ENCODE results near the gene DNAH6. TPM values are rescaled to one million over a fixed set of nuclear protein-coding genes. Genes with fewer than 3 reads are reported as not detected.

DNAH6 gene
- total and polyA plus RNA-seq, 2 of the 8 experiments (the other 6 are each of a cell fraction or from before 2014, with no cell fraction given) = 0.06 to 0.43 TPM

DNA sequence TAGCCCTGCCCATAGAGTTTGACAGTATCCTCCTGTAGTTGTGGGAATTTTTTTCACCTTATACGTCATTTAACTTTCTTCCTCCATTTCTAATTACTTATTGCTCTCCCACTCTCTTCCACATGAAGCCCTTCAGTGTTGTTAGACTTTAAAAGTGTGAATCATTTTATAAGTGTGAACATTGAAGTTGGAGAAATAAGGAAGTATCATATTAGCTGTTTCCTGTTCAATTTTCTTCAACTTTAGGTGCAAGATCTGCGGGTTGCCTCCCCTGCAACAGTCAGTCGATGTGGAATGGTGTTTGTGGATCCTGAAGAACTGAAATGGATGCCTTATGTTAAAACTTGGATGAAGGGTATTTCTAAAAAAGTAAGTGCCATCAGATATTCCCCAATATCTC lies 138.1 kb downstream of the DNAH6 start:
- no peak overlapping the region for H3K4me3 ChIP-seq (ENCODE audit: extremely low read depth in 1 of 4, insufficient read depth in 2 of 4, low read depth in 3 of 4, low read length in 4 of 4)

More for the DNA sequence above, 138.1 kb downstream of the DNAH6 start:
- Histone ChIP-seq H2AK5ac (ENCODE audit: low read depth, low read length) (no peak overlapping the region), H3K79me2 (ENCODE audit: control insufficient read depth in 1 of 2, insufficient read depth in 2 of 2, low read length in 2 of 2) (no peaks in the 10 kb centered on the region), H3K4me1 (replicated peaks in 1 of 4; ENCODE audit: control insufficient read depth in 3 of 4, insufficient read depth in 4 of 4, low read length in 3 of 4) (no peaks in the 10 kb centered on the region), H4K8ac (ENCODE audit: extremely low read depth, insufficient read depth, low read length) (no peak overlapping the region), H3K9me3 (ENCODE audit: insufficient read depth in 2 of 2, low read depth in 1 of 2, low read length in 1 of 2) (no peaks in the 10 kb centered on the region), H3K56ac (replicated peaks; ENCODE audit: insufficient read length, low read depth, low read length) (no peak overlapping the region), H3K18ac (ENCODE audit: extremely low read depth, low read length) (no peak overlapping the region), H4K20me1 (replicated peaks in 1 of 2; ENCODE audit: control insufficient read depth in 1 of 2, insufficient read depth in 2 of 2, low read length in 2 of 2) (no peaks in the 10 kb centered on the region), H2BK120ac (replicated peaks; ENCODE audit: low read depth, low read length) (no peak overlapping the region), H3K27me3 (replicated peaks in 1 of 4; ENCODE audit: control insufficient read depth in 3 of 4, extremely low read depth in 1 of 4, insufficient read depth in 3 of 4, low read length in 3 of 4) (no peaks in the 10 kb centered on the region), H3K4me2 (ENCODE audit: insufficient read depth in 1 of 2, low read depth in 2 of 2, low read length in 2 of 2) (no peak overlapping the region), H3K23me2 (ENCODE audit: low read depth, low read length) (no peaks in the 10 kb centered on the region), H3K4ac (replicated peaks; ENCODE audit: insufficient read length, low read depth, low read length) (no peak overlapping the region), H4K5ac (ENCODE audit: insufficient read length, low read depth, low read length) (no peak overlapping the region), H4K91ac (replicated peaks; ENCODE audit: insufficient read length, low read length) (no peak overlapping the region), H3K23ac (ENCODE audit: insufficient read length) (no peak overlapping the region), H3K14ac (ENCODE audit: insufficient read length) (no peak overlapping the region), H3K79me1 (ENCODE audit: low read depth, low read length) (no peaks in the 10 kb centered on the region), H3K27ac (ENCODE audit: low read depth, low read length) (no peak overlapping the region), H2BK20ac (ENCODE audit: low read length) (no peak overlapping the region), H2BK5ac (ENCODE audit: low read depth, low read length) (no peak overlapping the region), H3K36me3 (ENCODE audit: control insufficient read depth in 2 of 4, insufficient read depth in 4 of 4, low read length in 3 of 4) (no peaks in the 10 kb centered on the region), H2BK15ac (ENCODE audit: low read length) (no peak overlapping the region), H2BK12ac (ENCODE audit: low read depth, low read length) (no peak overlapping the region), H2AFZ (ENCODE audit: low read length) (no peak overlapping the region), H3K9ac (replicated peaks in 1 of 4; ENCODE audit: extremely low read depth in 1 of 4, low read depth in 3 of 4, low read length in 3 of 4) (no peak overlapping the region)
- FAIRE-seq (no peak), DNase-seq (ENCODE audit: low read depth in 1 of 2, low spot score in 2 of 2) (no peak)
- TF ChIP-seq HDAC2 (IDR thresholded peaks at IDR 0.05; ENCODE audit: borderline replicate concordance in 1 of 2, low read depth in 2 of 2, low read length in 2 of 2) (no peak), HDAC6 (IDR thresholded peaks at IDR 0.05; ENCODE audit: low read depth, low read length) (no peak), GABPA (IDR thresholded peaks at IDR 0.05; ENCODE audit: borderline replicate concordance, insufficient read depth, low read length) (no peak), CEBPB (IDR thresholded peaks at IDR 0.05; ENCODE audit: low read depth, low read length) (no peak)
- TF ChIP-seq, protein P1, sequence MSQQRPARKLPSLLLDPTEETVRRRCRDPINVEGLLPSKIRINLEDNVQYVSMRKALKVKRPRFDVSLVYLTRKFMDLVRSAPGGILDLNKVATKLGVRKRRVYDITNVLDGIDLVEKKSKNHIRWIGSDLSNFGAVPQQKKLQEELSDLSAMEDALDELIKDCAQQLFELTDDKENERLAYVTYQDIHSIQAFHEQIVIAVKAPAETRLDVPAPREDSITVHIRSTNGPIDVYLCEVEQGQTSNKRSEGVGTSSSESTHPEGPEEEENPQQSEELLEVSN (IDR thresholded peaks at IDR 0.05) = no peak
- POLR2A ChIA-PET (ENCODE audit: partially characterized antibody) = no interaction called here
- CTCF ChIA-PET (ENCODE audit: partially characterized antibody) = interaction anchor here (0.7 to 1.4 kb wide), 5 partner anchors 9 to 271 kb away, joined by 3 to 4 read pairs (median 3); no protein-coding TSS in a partner anchor
- WGBS, 2 experiments (ENCODE audit: extremely low coverage in 1 of 2, insufficient coverage in 1 of 2, insufficient read length in 1 of 2, insufficient replicate concordance in 2 of 2, low coverage in 1 of 2, low lambda C conversion rate in 2 of 2, missing lambda C conversion rate in 1 of 2) = 88 to 100% methylated on average over 1 to 3 of the region's 3 CpGs
